HEK293T (cell line): ENCODE data around the gene DDX11.
"Not testable (repeated sequence)": the region's sequence is repeated elsewhere in the genome, so short reads cannot be mapped to it uniquely, and the experiment has no call there.

Experiments used
- CTBP1 ChIP-seq: fragments of 450-650 bp; IDR thresholded peaks from 2 replicates; pipeline ENCODE4 v1.6.1; 2016; ENCODE audit warnings: borderline replicate concordance
- ELF4 ChIP-seq: fragments of 450-650 bp; IDR thresholded peaks from 2 replicates; pipeline ENCODE4 v1.6.1; 2017; ENCODE audit warnings: antibody characterized with exemption
- FOXA1 ChIP-seq: fragments of 450-650 bp; IDR thresholded peaks from 2 replicates; pipeline ENCODE4 v1.6.1; 2016; ENCODE audit warnings: mild to moderate bottlenecking
- FOXK2 ChIP-seq: fragments of 450-650 bp; IDR thresholded peaks from 2 replicates; pipeline ENCODE4 v1.6.1; 2016; ENCODE audit warnings: mild to moderate bottlenecking
- FOXM1 ChIP-seq: fragments of 450-650 bp; IDR thresholded peaks from 2 replicates; pipeline ENCODE4 v1.6.1; 2017; ENCODE audit warnings: mild to moderate bottlenecking, borderline replicate concordance
- SUZ12 ChIP-seq: fragments of 450-650 bp; IDR thresholded peaks from 2 replicates; pipeline ENCODE4 v1.6.1; 2016; ENCODE audit warnings: mild to moderate bottlenecking
- ZNF384 ChIP-seq: fragments of 450-650 bp; IDR thresholded peaks from 2 replicates; pipeline ENCODE4 v1.6.1; 2016

DNA sequence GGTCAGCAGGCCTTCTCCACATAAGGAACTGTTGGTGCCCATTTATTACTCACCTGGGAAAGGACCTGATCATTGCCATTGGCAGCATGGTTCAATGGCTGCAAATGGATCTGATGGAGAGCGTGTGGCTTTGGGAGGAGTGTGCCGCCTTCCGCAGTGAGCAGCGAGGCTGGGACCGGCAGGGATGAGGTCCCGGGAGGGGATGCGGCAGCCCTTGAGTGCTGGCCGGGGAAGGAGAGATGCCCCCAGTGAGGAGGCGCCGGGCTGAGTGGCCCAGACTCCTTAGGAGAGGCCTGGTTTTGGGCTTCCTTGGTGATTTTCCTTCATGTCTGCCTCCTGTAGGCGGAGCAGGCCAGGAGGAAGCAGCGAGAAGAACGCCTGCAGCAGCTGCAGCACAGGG, 10.6 kb downstream of the DDX11 start:
- not testable (repeated sequence) for TF ChIP-seq FOXA1, CTBP1, FOXM1, ELF4, FOXK2, ZNF384, SUZ12
